Measurements from ENCODE around the gene TAS1R3.
"Not testable (repeated sequence)": the region's sequence is repeated elsewhere in the genome, so short reads cannot be mapped to it uniquely, and the experiment has no call there.

Gene TAS1R3

DNA sequence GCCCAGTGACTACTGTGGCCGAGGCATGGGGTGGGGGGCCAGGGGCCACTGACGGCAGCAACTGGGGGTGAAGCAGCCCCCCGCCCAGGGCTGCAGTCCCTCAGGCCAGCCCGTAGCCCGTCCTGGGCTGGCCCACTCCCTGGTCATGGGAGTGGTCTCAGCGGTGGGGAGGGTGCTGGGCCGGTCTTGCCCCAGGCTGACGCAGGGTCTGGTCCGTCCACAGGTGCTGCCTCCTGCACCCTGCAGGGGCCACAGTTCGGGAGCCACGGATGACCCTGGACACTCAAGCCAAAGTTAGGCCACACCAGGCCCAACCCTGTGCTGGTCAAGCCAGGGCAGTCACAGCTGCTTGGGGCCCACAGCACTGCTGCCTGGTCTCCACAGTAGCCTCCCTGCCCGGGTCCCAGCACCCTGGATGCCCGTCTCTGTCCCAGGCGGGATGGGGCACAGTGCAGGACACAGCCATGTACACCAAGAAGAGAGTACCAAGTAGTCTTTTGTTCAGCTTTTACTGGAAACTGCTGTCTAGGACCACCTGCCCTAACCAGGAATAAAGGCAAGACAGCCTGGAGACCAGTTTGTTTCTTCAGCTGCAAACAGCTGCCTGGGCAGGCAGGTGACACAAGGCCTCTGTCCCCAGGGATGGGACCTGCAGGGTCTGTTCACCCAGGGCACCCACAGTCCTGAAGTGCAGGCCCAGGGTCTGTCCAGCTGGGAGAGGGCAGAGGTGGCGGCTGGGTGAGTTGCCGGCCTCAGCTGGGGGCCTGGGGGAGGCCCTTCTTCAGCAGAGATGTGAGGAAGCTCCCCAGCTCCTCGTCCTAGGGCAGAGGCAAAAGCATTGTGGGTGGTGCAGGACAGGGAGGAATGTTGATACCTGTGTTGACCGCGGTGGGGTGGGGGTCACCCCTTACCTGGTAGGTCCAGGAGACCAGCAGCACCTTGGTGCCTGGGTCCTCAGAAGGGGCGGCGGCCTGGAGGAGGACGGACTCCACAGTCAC, 19.7 kb upstream of the TAS1R3 start:
- DNase-seq (ENCODE audit: low read depth): no peak
- TF ChIP-seq, protein P1, sequence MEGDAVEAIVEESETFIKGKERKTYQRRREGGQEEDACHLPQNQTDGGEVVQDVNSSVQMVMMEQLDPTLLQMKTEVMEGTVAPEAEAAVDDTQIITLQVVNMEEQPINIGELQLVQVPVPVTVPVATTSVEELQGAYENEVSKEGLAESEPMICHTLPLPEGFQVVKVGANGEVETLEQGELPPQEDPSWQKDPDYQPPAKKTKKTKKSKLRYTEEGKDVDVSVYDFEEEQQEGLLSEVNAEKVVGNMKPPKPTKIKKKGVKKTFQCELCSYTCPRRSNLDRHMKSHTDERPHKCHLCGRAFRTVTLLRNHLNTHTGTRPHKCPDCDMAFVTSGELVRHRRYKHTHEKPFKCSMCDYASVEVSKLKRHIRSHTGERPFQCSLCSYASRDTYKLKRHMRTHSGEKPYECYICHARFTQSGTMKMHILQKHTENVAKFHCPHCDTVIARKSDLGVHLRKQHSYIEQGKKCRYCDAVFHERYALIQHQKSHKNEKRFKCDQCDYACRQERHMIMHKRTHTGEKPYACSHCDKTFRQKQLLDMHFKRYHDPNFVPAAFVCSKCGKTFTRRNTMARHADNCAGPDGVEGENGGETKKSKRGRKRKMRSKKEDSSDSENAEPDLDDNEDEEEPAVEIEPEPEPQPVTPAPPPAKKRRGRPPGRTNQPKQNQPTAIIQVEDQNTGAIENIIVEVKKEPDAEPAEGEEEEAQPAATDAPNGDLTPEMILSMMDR (IDR thresholded peaks at IDR 0.05; ENCODE audit: insufficient read depth, low read depth, low read length, missing control alignments): no peak

DNA sequence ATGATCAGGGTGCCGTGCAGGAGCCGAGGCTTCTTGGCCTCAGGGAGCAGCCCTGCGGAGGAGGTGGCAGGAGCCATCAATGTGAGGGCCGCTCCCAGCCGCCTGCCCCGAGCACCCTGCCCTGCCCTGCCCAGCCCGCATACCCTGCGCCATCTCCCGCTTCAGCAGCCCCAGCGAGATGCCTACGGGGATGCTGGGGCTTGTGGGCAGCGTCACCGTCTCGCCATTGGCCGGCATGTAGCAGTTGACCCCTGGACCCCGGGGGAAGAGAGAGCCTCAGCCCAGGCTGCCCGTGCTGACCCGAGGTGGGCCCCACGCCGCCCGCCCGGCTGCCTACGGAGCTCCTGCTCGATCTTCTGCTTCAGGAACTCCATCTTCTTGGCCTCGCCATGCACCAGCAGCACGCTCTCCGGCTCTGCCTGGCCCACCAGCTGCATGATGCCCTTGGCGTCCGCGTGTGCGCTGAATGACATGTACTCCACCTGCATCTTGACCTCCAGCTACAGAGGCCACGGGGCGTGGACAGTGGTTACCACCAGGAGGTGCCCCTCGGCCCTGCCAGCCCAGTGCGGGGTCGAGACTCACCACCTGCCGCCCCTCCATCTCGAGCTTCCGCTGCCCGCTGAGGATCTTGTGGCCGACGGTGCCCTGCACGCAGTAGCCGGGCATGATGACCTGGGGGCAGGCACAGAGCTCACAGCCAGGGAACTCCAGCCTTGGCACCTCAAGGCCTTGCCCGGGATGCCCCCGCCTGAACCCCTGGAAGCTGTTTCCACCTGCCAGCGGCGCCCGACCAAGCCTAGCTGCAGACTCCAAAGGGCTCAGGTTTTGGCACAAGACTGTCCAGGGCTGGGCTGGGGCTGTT, 18.4 kb upstream of the TAS1R3 start:
- no peak for DNase-seq (ENCODE audit: low read depth)
- TF ChIP-seq, protein P1 (IDR thresholded peaks at IDR 0.05; ENCODE audit: insufficient read depth, low read depth, low read length, missing control alignments): no peak
- H3K4me3 ChIP-seq (ENCODE audit: low read depth, low read length): no peak overlapping the region

More for the DNA sequence above, 19.7 kb upstream of the TAS1R3 start:
- H3K4me3 ChIP-seq (ENCODE audit: low read depth, low read length): no peak overlapping the region

DNA sequence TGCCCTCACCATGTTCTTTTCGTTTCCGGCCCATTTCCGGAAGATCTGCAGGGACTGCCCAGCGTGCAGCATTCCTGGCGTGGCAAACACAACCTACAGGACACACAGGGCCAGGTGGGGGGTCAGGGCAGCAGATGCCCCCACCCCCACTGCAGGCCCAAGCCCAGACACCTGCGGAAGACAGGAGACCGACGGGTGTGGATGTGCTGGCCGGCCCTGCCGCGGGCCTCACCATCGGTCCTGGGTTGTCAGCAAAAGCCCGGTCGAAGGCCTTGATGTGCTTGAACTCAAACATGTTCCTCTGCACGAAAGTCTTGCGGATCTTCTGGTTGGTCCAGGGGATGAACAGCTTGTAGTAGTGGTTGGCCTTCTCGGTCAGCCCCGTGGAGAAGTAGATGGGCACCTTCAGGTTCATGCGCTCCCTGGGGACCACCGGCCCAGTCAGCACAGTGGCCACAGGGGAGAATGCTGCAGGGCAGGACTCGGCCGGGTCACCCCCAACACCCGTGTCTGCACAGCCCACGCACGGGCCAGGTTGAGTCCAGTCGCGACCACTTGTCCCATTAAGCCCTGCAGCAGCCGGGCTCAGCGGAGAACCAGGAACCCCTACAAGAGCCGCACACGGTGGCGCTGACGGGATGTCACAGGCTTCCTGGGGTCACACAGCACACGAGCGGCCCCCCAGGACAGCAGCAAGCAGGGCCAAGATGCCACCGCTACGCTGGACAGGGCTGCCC, 17.4 kb upstream of the TAS1R3 start:
- no peak overlapping the region for H3K4me3 ChIP-seq (ENCODE audit: low read depth, low read length)
- TF ChIP-seq, protein P1 (IDR thresholded peaks at IDR 0.05; ENCODE audit: insufficient read depth, low read depth, low read length, missing control alignments): no peak
- no peak for DNase-seq (ENCODE audit: low read depth)

DNA sequence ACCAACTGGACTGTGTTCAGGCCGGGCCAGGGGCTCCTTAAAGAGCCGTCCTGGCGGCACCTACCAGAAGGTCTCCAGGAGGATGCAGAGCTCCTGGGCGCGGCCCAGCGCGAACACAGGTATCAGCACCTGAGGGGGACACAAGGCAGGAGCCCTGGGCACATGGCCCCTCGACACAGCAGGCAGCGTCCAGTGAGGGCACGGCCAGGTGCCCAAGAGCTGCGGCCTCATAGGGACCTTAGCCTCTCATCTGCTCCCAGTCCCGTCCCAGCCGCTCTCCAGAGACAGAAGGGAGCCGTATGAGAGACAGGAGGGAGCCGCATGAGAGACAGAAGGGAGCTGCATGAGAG, 16.9 kb upstream of the TAS1R3 start:
- TF ChIP-seq, protein P1 (IDR thresholded peaks at IDR 0.05; ENCODE audit: insufficient read depth, low read depth, low read length, missing control alignments): no peak
- no peak overlapping the region for H3K4me3 ChIP-seq (ENCODE audit: low read depth, low read length)
- no peak for DNase-seq (ENCODE audit: low read depth)

DNA sequence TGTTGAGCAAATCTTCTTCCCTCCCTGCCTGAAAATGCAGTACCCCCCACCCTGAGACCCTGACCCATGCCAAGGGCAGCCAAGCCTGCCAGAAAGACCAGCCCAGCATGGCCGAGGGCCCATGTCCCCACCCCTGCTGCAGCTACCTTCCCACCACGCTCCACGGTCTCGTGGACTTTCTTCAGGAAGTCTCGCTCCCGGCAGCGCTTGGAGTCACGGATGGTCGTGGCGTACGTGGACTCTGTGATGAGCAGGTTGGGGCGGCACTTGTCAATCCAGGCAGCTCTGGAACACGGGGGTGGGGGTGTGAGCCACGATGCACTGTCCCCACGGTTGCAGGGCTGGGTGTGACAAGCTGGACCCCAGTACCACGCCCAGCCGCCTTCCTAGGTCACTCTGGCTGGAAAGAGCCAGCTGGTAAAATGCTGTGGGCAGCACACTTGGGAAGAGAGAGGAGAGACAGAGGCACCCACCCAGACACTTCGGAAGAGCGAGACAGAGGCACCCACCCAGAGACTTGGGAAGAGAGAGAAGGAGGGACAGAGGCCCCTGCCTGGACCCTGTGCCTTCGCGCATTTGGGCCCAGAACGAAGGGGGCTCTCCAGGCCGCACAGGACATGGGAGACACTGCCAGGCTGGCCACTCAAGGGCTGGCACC, 16.3 kb upstream of the TAS1R3 start:
- H3K4me3 ChIP-seq (ENCODE audit: low read depth, low read length): no peak overlapping the region
- TF ChIP-seq, protein P1 (IDR thresholded peaks at IDR 0.05; ENCODE audit: insufficient read depth, low read depth, low read length, missing control alignments): no peak
- no peak for DNase-seq (ENCODE audit: low read depth)

DNA sequence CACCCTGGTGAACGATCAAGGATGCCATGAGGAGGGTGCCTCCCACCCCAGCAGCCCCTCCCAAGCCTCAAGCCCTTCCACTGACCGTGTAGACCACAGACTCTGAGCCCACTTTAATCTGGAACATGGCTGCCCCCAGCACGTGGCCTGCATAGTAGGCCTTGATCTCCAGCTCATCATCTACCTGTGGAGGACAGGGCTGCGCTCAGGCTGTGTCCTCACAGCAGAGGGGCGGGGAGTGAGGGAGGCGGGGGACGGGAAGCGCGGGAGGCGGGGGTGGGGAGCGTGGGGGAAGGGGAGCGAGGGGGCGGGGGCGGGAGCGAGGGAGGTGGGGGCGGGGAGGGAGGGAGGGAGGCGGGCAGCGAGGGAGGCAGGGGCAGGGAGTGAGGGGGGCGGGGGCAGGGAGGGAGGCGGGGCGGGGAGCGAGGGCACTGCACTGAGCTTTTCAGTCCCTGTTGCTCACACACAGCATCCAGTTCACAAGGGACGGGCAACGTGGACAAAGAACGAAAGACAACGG, 15.6 kb upstream of the TAS1R3 start:
- H3K4me3 ChIP-seq (ENCODE audit: low read depth, low read length): no peak overlapping the region
- TF ChIP-seq, protein P1 (IDR thresholded peaks at IDR 0.05; ENCODE audit: insufficient read depth, low read depth, low read length, missing control alignments): no peak
- no peak for DNase-seq (ENCODE audit: low read depth)

DNA sequence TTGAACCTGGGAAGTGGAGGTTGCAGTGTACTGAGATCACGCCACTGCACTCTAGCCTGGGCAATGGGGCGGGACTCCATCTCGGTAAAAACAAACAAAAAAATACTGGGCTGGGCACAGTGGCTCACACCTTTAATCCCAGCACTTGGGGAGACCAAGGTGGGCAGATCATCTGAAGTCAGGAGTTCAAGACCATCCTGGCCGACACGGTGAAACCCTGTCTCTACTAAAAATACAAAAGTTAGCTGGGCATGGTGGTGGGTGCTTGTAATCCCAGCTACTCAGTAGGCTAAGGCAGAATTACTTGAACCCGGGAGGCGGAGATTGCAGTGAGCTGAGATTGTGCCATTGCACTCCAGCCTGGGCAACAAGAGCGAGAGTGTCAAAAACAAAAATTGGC, 14.9 kb upstream of the TAS1R3 start:
- DNase-seq (ENCODE audit: low read depth); H3K4me3 ChIP-seq (ENCODE audit: low read depth, low read length): not testable (repeated sequence)

Measured in GM12865 (cell line).